ENCODE results near the gene CCL26. TPM values are rescaled to one million over a fixed set of nuclear protein-coding genes. Genes with fewer than 3 reads are reported as not detected.

The CCL26 gene
- total RNA-seq, 4 donors from 2014 or later = not detected

- no peaks in the 10 kb centered on the region for H3K27me3 ChIP-seq
- no peaks in the 10 kb centered on the region for H3K36me3 ChIP-seq
- no peak for DNase-seq
- H3K4me1 ChIP-seq = no peaks in the 10 kb centered on the region
- H3K9me3 ChIP-seq = no peaks in the 10 kb centered on the region
- no peak overlapping the region for H3K4me3 ChIP-seq
- no peak for TF ChIP-seq POLR2A (IDR thresholded peaks at IDR 0.05)
- no peak for TF ChIP-seq CTCF (IDR thresholded peaks at IDR 0.05)
- no peak overlapping the region for H3K27ac ChIP-seq
- intact Hi-C loops (cut with DNase I; ENCODE audit: low total_unique reads) = no loop called here
Observed at GRCh38 chr7:75815418-75816064, 43.5 kb upstream of the CCL26 start.

DNA sequence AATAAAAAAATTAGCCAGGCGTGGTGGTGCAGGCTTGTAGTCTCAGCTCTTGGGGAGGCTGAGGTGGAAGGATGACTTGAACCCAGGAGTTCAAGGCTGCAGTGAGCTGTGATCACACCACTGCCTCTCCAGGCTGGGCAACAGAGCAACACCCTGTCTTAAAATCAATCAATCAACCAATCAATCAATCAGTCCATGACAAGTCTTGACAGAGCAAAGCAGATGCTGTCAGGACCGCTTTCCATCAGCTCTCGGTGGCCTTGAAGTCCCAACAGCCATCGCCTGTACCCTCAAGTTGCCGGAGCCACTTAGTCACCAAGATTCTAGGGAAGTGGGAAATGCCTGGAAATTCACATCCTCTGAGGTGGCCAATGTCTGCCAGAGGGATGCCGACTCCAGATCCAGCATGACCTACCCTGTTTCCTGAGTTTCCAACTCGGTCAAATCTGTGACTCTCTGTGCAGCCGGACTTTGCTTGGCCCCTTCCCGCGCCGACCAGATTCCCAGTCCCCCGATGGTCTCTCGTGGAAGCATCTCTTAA is 42.5 kb upstream of the CCL26 start:
- no peak for DNase-seq
- Histone ChIP-seq H3K9me3 (no peaks in the 10 kb centered on the region), H3K4me1 (no peaks in the 10 kb centered on the region), H3K4me3 (no peak overlapping the region), H3K36me3 (no peaks in the 10 kb centered on the region), H3K27ac (no peak overlapping the region), H3K27me3 (no peaks in the 10 kb centered on the region)
- TF ChIP-seq POLR2A (IDR thresholded peaks at IDR 0.05) = no peak
- no peak for TF ChIP-seq CTCF (IDR thresholded peaks at IDR 0.05)
- intact Hi-C loops (cut with DNase I; ENCODE audit: low total_unique reads) = no loop called here

DNA sequence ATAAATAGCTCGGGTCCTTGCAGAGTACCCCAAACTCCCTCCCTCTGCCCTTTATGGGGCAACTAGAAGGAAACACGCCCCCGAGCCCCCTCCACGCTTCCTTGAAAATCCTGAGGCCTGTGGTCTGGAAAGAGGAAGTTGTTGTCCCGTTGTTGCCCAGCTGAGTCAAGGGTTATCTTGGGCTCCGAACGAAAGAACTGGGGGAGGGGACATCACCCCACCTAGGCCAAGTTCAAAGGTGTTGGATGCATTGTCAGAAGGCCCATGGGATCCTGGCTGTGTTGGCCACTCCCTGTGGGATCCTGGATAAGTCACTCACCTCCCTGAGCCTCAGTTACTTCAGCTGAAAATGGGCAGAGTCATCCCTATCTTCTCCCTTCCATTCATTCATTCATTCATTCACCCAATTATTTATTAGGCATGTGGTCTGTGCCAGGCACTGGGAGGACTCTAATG is 41.8 kb upstream of the CCL26 start, which contains the start of gene CCL24:
TSS of gene CCL24 (minus strand) at position 26 of the 456 bp plus-strand sequence. CDS start 91 bp downstream, outside the sequence.
- H3K9me3 ChIP-seq = no peaks in the 10 kb centered on the region
- intact Hi-C loops (cut with DNase I; ENCODE audit: low total_unique reads) = no loop called here

DNA sequence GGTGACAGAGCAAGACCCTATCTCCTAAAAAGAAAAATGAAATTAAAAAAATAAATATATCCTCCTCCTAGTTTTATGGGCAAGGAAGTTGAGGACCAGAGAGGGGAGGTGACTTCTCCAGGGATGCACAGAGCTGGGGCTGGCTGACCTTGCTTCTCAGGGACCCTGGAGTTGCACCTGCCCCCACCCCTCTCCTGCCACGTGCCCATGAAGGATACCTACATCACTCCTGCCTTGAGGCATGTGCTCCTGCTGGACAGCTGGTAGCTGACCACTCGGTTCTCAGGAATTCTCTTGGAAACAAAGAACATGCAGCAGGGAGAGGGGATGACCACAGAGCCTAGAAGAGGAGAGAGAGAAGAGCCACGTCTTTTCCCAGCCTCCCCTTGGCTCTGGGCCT is 41.1 kb upstream of the CCL26 start:
- no peak for DNase-seq
- Histone ChIP-seq H3K9me3 (no peaks in the 10 kb centered on the region), H3K27me3 (no peaks in the 10 kb centered on the region), H3K27ac (no peak overlapping the region), H3K36me3 (no peaks in the 10 kb centered on the region), H3K4me1 (no peaks in the 10 kb centered on the region), H3K4me3 (no peak overlapping the region)
- TF ChIP-seq CTCF (IDR thresholded peaks at IDR 0.05) (no peak), POLR2A (IDR thresholded peaks at IDR 0.05) (no peak)
- intact Hi-C loops (cut with DNase I; ENCODE audit: low total_unique reads) = no loop called here

More for the DNA sequence above, 41.8 kb upstream of the CCL26 start, which contains the start of gene CCL24:
- no peaks in the 10 kb centered on the region for H3K4me1 ChIP-seq
- no peaks in the 10 kb centered on the region for H3K36me3 ChIP-seq
- no peak for DNase-seq
- no peak within 1 kb of the TSS for H3K27ac ChIP-seq
- TF ChIP-seq POLR2A (IDR thresholded peaks at IDR 0.05) = no peak
- no peak for TF ChIP-seq CTCF (IDR thresholded peaks at IDR 0.05)
- H3K27me3 ChIP-seq = no peaks in the 10 kb centered on the region
- no peak within 1 kb of the TSS for H3K4me3 ChIP-seq

DNA sequence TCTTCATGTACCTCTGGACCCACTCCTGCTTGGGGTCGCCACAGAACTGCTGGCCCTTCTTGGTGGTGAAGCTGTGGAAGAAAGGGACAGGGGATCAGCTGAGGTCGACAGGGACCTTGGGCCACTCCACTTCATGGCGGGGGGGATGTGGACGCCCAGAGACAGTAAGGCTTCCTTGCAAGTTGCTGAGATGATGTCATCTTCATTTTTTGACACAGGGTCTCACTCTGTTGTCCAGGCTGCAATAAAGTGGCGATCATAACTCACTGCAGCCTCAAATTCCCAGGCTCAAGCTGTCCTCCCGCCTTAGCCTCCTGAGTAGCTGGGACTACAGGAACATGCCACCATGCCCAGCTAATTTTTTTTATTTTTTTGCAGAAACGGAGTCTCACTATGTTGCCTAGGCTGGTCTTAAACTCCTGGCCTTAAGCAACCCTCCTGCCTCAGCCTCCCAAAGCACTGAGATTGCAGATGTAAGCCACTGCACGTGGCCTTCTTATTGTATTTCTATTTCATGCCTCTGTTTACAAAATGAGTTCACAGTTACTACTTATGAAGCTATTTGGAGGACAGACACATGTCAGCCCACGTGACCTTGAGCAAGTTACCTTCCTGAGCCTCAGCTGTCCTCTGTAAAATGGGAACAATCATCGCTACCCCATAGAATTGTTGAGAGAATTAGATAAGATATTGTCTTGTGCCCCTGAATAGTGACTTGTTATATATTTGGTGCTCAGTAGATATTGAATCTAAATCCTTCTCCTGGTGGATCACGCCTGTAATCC is 40.1 kb upstream of the CCL26 start:
- Histone ChIP-seq H3K4me1 (no peaks in the 10 kb centered on the region), H3K27me3 (no peaks in the 10 kb centered on the region), H3K36me3 (no peaks in the 10 kb centered on the region), H3K9me3 (peaks cover 0 to 2% of the 10 kb centered on the region in 2 donors), H3K27ac (no peak overlapping the region), H3K4me3 (no peak overlapping the region)
- intact Hi-C loops (cut with DNase I; ENCODE audit: low total_unique reads) = no loop called here
- DNase-seq = no peak
- no peak for TF ChIP-seq POLR2A (IDR thresholded peaks at IDR 0.05)
- TF ChIP-seq CTCF (IDR thresholded peaks at IDR 0.05) = no peak

Measured in uterus (tissue), 4 donors.